NCI-H2196 (cell line): ENCODE results near the gene FOXRED2.
"Not testable (repeated sequence)": the region's sequence is repeated elsewhere in the genome, so short reads cannot be mapped to it uniquely, and the experiment has no call there.

Experiments used
- DNase-seq: peaks from one replicate; lab custom pipeline; 2025; ENCODE audit not compliant: unreplicated experiment; lab: John Stamatoyannopoulos, UW

The FOXRED2 gene

DNA sequence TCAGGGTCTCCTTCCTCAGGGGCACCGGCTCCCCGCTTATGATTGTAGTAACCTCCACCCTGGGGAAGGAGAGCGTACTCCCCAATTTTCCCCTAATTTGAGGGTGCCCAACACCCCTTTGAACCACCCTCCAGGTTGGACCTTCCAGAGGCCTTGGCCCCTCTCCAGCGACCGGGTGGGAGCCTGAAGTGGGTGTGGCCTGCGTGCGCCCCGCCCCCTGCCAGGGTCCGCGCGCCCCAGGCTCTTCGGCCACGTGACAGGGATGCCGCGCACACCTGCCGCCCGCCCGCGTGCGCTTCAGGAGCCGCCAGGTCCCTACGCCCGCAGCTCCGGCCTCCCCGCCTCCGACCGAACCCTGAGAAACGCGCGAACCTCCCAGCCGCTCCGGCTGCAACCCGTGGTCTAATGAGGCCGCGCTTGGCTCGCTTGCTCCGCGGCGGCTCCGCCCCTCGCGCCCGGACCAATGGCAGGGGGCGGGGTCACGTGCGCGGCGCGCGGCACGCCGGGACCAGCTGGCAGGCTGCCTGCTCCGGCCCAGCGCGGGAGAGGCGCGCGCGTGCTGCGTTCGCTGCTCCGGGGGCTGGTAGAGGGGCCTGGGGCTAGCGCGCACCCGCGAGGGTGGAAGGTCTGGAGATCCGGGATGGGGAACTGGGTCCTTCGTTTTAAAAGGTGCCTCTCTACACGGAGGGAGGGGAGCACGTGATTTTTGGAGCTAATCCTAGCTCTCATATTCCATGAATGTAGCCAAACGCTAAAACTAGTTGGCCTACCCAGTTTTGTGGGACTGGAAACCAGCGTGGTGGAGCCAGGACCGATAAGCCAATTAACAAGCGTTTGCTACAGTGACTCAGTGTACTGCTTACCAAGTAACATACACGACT, at the start of gene FOXRED2:
Gene FOXRED2 (minus strand): TSS at position 404 of the 881 bp plus-strand sequence. CDS start 618 bp downstream, outside the sequence.
- DNase-seq, result peak; percentile 83

DNA sequence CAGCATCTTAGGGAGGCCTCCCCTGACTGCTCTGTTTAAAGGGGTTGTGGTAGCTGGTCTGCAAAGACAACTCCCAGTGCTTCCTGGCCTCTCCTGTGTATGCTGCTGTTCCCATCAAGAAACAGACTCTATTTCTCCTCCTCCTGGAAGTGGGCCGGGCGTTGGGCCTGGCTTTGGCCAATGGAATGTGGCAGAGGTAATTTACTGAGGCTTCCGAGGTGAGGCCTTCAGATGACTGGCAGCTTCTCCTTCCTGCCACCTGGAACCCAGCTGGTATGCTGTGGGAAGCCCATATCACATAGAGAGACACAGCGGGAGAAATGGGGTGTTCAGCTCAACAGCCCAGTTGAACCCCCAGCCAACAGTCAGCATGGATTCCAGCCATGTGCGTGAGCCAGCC, 47.3 kb upstream of the FOXRED2 start:
- DNase-seq, result no peak

DNA sequence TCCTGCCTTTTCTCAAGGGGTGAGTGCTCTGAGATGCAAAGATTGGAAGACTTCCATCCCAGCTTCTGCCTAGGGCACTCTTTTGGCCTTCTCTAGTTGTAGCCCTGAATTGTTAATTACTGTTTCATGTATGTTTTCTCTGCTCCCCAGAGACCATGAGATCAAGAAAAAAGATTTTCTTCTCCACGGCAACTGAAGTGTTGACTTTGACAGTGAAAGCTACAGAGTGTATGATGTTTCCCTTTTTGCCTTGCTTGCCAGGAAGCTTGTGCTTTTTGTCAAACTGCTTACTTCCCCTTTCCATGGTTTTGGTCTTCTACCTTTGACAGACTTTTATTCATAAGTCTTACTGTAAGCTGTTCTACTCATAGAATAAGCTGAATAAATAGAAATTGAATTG, 45.4 kb upstream of the FOXRED2 start:
- DNase-seq, result no peak

DNA sequence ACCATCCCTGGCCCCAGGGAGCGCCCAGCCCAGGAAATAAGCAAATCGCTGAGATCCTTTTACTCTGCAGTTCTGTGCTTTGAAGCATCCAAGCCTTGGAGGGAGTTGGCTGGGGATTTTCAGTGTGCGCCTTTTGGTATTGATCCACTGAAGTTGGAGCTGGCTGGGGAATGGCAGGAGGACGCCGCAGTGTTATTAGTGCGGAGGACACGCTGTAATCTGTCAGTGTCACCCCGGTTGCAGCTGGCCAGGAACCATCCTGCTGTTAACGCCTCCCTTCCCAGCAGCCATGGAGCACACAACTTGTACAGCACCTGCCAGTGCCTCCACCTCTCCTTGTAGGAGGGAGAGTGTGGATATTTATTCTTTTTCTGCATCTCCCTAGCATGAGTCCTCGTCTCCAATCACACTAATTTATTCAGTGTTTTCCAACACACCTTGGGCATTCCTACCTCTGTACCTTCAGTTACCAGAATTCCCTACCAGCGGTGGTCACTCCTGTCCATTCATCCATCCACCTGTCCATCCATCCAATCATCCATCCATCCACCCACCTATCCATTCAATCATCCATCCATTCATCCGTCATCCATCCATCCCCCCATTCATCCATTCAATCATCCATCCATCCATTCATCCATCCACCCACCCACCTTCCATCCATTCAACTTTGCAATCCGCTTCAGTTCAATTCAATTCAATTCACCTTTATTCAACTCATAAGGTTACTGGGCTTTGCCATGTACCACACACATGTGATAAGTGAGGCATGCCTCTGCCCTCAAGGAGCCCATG, 44.1 kb upstream of the FOXRED2 start:
- DNase-seq, result no peak

DNA sequence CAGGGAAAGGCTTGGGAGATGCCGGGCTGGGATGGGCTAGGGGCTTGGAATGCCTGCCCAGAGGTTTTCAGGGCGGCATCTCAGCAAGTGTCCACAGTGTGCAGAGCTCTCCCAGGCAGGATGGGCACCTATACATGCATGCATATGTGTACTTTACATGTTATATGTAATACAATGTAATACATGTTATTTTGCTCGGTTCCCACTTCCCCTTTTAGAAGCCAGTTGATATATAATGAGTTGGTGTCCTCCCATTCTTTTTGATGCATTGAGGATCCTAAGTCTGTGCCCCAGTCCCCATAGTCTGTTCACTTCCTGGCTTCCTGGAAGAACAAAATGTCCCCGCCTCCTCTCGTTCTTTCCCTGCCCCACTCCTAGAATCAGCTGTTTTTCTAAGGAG, 42.2 kb upstream of the FOXRED2 start:
- no peak for DNase-seq

DNA sequence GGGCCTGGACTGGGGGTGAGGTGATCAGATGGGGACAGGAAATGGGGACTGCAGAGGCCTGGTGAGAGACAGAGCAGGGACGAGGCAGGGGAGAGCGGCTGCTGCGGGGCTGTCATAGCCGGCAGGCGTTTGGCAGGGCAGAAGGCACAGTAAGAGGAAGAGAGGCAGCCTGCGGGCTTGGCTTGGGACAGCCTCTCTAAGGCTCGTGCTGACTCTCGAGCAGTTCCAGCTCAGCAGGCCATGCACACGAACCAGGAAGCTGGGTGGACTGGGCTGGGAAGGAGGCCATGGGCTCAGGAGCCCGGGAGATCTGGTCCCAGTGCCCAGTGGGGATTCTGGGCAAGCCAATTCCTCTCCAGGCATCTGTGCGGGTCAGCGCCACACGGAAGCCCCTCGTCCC, 41.8 kb upstream of the FOXRED2 start:
- DNase-seq, result no peak

DNA sequence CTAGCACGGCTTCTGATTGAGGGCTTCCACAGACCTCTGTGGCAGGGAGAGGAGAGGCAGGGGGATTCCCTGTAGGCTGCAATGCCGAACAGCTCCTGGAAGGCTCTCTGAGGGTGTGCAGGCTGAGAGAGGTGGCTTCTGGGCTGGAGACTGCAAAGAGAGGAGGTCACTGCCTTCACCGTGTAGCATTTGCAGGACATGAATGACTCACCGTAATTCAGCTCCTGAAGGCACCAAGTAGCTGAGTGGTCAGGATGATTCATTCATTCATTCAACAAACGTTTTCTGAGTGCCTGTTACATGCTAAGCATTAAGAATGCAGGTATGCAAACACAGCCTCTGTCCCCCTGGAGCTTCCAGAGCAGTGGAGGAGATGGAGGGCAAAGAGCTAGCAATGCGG, 40.1 kb upstream of the FOXRED2 start:
- no peak for DNase-seq

DNA sequence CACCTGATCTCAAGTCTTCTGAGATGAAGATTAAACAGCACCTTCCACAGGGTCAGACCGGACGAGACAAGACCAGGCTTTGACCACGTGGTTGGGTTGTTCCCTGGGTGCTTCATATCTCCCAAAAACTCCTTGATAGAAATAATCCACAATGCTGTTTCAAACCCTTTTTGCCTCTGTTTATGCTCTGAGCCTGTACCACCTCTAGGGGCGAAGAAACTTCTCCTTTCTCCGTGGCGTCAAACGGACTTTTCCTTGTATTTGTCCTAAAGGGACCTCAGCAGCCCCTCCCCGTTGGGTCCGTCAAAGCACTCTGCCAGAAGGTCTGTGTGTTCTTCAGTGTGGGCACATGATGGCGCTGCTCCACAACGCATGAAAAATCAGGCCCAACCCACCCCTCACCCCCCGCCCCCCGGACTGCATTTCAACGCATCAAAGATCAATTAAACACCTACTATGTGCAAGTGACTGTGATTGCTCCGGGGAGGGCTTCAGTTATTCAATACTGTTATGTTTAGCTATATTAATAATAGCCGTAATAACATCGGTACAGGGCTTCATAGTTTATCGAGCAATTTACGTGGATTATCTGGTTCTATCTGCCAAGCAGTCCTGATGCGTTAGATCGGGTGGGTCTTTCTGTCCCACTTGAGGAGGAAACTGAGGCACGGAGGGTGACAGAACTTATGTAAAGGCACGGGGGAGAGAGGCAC, 39.4 kb upstream of the FOXRED2 start:
- peak; percentile 39 for DNase-seq

DNA sequence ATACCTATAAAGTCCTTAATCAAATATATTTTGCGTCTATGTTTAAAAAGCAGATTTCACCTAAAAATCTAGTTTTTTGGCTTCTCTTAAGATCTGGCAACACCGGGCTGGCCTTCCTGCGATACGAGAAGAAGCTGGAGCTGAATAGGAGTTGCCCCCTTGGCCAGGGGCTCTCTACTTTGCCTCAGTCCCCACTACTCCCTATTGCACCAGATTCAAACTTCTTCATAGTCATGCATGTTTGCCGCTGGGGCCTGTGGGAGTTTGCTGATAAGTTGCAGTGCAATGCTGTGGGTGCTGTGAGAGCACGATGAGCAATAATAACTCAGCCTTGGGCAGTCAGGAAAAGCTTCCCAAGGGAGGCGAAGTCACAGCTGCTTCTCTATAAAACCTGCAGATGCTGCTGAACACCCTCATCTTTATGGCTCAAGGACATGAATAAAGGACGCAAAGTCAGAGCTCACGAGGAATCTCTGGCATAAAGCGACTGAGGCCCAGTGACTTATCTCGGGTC, 37.3 kb upstream of the FOXRED2 start:
- DNase-seq, result no peak

DNA sequence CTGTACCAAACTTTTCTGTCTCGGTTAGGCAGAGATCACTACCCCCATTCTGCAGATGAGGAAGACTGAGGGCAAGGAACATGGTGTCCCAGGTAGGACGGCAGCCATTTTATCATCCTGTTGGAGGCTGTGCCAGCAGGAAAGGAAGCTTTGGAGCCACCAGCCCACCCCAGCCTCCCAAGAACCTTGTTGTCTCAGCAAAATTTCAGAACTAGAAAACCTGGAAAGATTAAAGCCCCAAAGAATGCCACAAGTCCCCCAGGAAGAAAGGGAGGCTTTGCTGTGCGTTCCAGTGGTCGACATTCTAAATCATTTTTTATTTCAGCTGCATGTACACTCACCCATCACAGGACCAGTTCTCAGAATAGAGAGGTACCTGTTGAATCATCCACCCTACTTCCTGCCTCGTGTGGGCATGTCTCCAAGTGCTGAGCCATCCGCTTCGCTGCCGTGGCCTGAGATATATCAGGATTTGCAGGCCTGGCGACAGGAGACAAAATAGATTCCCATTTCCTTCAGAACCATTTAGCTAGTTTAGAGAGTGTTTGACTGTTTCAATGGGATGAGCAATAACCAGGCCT, 35.1 kb upstream of the FOXRED2 start:
- DNase-seq, result peak; percentile 26

DNA sequence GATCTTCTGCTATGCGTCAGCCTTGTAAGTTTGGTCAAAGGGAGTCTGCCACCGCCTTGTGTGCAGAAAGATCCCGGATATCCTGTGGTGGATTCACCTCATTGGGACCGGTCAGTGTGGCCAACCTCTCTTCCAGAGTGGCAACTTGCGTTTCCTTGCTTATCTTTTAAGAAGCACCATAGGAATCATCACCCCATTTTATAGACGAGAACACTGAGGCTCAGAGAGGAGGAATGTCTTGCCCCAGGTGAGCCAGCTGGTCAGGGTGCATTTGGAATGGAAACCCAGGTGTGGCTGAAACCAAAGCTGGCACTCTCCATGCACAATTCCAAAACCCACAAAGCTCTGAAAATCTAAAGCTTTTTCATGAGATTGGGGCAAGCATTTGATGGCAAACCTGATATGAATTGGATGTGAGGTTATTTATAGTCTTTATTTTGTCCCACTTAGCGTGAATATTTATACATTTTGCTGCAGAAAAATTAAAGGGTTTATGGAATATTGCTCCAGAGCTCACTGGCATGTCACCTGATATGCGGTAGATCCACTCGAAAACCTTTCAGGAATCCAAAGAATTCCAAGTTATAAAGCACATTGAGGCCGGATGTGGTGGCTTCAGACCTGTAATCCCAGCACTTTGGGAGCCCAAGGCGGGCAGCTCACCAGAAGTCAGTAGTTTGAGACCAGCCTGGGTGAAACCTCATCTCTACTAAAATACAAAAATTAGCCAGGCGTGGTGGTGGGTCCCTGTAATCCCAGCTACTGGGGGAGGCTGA, 34.2 kb upstream of the FOXRED2 start:
- no peak for DNase-seq

DNA sequence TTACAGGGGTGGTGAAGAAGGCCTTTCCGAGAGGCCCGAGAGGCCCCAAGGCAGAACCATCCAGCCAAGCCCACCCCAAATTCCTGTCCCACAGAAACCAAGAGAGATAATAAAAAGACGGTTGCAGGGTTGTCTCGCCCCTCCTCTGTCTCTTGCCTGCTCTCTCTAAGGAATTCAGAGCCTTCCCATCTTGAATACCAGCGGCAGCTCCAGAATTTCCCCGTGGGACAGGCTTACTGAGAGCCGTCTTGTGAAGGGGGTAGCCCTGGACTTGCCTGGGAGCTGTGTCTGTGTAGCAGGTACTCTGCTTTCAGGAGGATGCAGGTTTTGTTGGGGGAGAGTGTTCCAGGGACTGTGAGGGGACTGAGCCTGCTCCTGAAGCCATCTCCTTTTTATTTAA, 31.7 kb upstream of the FOXRED2 start:
- no peak for DNase-seq

DNA sequence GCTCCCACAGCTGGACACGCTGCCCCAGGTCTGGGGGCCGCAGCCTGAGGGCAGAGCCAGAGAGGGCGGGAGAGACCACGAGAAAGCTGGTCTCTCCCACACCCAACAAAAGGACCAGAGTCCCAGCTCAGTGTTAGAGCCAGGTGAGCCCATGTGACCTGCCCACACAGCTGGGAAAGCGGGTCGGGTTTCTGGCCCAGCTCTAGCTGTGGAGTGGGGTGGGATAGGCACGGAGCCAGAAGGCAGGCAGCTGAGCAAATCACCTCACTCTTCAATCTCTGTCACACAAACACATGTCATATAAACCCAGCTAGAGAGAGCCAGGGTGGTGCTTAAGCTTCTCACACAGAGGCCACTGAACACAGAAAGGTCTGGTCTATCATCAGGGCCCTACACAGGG, 29.9 kb upstream of the FOXRED2 start:
- peak; percentile 52 for DNase-seq

DNA sequence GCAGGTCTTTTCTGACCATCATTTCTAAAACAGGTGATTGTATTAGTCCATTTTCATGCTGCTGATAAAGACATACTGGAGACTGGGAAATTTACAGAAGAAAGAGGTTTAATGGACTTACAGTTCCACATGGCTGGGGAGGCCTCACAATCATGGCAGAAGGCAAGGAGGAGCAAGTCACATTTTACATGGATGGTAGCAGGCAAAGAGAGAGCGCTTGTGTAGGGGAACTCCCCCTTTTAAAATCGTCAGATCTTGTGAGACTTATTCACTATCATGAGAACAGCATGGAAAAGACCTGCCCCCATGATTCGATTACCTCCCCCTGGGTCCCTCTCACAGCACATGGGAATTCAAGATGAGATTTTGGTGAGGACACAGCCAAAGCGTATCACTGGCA, 26.5 kb upstream of the FOXRED2 start:
- not testable (repeated sequence) for DNase-seq

DNA sequence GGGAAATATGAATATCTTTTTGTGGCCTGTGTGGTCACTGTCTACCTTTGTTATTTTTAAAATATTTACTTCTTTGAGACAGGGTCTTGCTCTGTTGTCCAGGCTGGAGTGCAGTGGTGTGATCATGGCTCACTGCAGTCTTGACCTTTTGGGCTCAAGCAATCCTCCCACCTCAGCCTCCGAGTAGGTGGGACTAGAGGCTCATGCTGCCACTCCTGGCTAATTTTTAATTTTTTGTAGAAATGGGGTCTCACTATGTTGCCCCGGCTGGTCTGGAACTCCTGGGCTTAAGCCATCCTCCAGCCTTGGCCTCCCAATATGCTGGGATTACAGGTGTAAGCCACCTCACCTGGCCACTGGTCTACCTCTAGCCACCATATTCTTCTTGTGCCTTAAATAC, 25.6 kb upstream of the FOXRED2 start:
- no peak for DNase-seq

DNA sequence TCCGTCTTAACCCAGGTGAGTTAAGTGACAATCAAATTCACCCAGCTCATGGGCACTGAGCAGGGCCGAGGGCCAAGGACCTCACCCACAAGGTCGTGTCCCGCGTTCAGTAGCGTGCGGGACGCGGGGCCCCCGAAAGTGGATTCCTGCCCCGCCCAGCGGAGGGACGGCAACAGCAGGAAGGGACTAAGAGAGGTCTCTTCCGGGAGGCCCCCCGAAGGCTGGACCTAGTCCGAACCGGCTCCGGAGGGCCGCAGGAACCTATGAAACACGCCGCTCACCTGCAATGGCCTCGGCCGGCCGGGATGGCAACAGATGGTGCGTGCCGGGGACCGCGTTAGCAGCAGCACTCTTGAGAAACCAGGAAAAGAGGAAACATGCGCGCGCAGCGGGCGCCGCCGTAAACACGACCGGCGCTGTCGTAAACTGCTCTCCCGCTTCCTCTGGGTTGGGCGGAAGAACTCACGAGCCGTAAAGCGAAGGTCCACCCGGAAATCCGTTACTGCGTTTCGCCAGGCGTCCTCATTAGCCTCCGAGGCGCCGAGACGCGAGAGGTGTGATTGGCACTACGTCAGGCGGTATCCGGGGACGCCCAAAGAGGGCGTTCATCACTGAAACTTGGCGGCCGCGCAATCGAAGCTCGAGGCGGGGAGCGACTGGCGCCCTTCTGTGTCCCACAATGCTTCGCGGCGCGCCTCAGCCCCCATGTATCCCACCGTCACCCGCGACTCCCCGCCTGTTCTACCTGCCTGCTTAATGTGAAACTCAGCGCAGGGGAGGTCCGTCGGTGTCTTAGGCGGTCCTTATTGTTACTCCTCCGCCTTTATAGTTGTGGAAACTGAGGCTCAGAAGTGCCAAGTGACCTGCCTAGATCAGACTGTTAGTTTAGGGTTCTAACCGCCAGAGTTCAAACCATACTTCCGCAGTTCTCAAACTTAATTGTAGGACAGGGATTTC, 22.2 kb upstream of the FOXRED2 start, which contains the start of gene EIF3D:
Gene EIF3D (minus strand): TSS at position 372 of the 957 bp plus-strand sequence. CDS start 3,045 bp downstream, outside the sequence.
- peak; percentile 95 for DNase-seq

DNA sequence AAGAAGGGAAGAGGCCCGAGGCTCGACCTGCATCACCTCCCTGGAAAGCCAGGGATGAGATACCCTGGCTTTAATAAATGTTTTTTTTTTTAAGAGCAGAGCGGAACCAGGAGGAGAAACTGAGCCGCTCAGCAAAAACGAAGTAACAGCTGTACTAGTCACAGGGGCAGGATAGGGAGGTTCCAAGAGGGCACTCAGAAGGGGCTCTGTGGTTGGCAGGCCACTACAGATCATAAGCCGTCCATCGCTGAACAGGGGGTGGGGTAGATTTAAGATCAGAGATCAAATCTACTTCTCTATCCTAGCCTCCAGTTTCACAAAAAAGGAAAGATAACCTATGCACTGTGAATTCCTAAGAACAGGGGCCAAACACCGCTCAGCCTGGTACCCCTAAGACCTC, 21.5 kb upstream of the FOXRED2 start:
- no peak for DNase-seq

DNA sequence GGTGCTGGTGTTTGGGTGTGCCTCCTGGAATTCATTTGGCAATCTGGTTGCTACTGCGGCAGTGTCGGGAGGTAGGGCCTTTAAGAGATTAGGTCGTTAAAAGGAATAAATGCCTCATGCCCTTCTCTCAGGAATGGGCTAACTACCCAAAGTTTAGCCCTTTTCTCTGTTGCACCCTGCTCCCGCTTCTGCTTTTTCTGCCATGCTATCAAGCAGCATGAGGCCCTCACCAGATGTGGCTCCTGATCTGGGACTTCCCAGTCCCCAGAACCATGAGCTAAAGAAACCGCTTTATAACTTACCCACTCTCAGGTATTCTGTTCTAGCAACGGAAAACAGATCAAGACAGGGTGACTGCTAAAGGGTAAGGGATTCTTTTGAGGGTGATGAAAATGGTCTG, 15.8 kb upstream of the FOXRED2 start:
- no peak for DNase-seq

DNA sequence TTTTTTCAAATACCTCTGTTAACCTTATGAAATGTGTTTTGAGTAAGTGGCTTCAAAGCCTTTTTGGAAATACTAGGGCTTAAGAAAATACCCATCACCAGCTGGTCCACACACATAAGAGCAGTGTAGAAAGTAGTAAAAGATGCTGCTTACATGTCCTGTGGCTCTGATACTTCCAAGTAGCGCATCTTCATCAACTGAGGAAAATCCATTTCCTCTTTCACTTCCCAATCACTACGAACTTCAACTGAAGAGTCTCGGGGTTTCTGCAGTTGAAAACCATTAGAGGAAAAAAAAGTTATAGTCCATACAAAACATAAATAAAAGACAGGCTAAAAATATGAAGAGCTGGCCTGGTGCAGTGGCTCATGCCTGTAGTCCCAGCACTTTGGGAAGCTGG, 13.6 kb upstream of the FOXRED2 start:
- no peak for DNase-seq
